DMS53 (cell line): ENCODE data around the gene STIP1.
"Not testable (repeated sequence)": the region's sequence is repeated elsewhere in the genome, so short reads cannot be mapped to it uniquely, and the experiment has no call there.

Source experiments
- DNase-seq: peaks from one replicate; lab custom pipeline; 2025; lab: John Stamatoyannopoulos, UW

The STIP1 gene

DNA sequence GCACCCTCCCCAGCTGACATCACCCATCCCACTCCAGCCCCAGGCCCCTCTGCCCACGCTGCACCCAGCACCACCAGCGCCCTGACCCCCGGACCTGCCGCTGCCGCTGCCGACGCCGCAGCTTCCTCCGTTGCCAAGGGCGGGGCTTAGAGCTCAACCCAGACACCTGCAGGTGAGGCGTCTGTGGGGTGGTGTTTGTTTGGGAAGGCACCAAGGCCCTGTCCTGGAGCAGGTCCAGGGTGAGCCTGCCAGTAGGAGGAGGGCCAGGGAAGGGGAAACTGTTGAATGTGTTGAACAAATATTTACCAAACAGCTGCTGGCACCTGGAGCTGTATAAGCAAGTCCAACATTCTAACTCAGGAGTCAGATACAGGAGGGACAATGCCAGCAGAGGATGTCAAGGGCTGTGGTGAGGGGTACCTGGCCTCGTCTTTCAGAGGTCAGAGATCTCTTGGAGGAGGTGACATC is 51.5 kb downstream of the STIP1 start:
- peak; percentile 100 for DNase-seq

DNA sequence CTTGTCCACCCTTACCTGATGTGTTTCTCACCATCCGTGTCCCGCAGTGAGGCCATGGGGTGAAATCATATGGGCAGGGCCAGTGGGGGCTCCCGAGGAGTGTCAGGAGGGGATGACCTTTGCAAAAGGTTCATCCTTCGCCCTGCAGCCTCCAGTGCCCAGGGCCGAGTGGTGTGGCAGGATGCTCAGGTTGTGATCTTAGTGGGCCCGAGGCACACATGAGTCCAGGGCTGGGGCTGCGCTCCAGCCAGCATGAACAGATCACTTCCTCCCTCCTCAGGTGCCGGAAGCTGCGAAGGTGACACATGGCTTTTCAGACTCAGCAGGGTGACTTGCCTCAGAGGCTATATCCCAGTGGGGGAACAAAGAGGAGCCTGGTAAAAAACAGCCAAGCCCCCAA is 52.1 kb downstream of the STIP1 start:
- peak; percentile 94 for DNase-seq

DNA sequence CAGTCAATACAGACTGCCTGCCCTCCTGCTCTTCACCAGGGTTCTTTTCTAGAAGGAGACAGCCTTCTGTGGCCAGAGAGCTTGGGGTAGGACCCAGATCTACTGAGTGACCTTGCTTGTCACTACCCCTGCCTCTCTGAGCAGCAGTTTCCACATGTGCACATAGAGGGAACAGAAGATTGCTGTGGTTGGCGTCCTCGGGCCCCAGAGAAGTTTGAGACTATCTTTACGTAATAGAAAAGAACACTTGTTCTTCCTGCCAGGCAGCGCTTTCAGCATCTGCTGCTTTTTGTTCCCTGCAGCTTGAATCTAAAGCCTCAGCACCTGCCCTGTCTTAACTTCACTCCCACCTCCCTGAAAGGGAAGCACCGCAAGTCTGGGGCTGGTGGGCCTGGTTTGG is 53.0 kb downstream of the STIP1 start:
- no peak for DNase-seq

DNA sequence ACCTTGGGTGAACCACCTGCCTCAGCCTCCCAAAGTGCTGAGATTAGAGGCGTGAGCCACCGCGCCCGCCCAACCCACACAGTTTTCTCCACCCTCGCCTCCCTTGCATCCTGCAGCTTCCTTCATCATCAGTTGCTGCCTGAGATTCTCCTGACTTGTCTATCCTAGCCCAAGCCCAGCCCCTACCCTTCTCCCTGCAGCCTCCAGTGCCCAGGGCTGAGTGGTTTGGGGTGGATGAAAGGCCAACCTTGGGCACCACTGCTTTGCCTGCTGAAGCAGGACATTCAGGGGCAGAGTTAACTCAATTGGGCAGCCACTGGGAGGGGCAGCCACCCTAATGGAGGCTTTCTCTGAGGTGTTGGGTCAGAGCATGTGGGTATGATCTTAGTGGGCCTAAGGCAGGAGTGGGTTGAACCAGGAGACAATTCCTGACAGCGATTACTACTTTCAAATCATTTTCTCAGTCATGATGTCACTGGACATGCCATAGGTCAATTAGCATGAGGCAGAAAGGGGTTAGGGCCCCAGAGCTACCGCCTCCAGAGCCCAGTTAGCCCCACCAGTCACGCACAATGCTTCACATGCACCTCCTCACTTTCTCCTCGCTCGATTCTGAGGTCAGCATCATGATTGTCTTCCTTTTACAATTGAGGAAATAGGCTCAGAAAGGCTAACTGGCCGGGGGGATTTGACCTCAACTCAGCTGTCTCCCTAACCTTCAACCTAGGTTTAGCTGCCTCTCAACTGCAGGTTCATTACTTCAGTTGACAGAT is 53.9 kb downstream of the STIP1 start:
- DNase-seq, result peak; percentile 96

DNA sequence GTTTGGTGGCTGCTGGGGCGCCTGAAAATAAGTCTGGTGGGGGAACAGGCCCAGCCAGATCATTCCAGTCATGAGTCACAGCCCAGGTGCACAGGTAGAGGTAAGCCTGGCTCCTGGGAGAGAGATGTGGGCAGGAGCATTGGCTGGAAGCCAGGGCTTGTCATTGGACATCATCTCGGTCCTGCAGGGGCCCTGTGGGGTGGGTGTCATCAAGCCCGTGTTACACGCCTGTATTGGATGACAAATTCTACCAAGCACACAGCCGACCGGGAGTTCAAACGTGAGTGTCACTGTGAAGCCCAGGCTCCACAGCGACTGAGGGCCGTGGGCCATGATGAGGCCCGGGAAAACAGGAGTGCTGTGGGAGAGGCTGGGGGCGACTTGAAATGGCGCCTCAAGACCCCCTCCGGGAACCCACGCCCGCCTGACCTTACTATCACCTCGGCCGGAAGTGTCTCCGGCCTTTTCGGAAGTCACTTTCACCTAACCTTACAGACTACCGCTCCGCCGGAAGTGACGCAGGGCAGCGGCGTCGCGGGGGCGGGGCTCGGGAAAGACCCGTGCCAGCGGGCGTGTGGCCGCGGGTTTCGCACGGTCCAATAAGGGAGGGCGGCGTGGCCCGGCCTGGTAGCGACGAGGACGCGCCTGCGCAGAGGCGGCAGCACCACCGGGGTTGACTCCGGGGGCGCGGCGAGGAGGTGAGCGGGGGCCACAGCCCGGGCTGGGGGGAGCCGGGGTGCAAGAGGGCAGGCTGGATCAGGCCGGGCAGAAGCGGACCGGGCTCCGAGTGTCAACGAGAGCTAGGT is 54.7 kb downstream of the STIP1 start, which contains the start of gene FKBP2:
Gene FKBP2, plus strand, starts transcription at position 661 of the 806 bp plus-strand sequence. CDS start 1,293 bp downstream, outside the sequence.
- peak; percentile 99 for DNase-seq

DNA sequence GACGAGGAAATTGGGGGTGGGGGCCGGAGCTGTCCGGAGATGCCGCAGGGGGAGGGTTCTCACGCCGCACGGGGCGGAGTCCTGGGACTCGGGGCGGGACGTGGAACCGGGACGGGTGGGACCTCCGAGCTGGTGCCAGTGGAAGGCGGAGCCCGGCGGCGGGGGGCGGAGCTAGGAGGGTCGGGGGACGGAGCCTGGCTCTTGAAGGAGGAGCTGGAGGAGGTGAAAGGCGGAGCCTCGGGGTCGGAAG is 55.2 kb downstream of the STIP1 start:
- DNase-seq, result peak; percentile 99

DNA sequence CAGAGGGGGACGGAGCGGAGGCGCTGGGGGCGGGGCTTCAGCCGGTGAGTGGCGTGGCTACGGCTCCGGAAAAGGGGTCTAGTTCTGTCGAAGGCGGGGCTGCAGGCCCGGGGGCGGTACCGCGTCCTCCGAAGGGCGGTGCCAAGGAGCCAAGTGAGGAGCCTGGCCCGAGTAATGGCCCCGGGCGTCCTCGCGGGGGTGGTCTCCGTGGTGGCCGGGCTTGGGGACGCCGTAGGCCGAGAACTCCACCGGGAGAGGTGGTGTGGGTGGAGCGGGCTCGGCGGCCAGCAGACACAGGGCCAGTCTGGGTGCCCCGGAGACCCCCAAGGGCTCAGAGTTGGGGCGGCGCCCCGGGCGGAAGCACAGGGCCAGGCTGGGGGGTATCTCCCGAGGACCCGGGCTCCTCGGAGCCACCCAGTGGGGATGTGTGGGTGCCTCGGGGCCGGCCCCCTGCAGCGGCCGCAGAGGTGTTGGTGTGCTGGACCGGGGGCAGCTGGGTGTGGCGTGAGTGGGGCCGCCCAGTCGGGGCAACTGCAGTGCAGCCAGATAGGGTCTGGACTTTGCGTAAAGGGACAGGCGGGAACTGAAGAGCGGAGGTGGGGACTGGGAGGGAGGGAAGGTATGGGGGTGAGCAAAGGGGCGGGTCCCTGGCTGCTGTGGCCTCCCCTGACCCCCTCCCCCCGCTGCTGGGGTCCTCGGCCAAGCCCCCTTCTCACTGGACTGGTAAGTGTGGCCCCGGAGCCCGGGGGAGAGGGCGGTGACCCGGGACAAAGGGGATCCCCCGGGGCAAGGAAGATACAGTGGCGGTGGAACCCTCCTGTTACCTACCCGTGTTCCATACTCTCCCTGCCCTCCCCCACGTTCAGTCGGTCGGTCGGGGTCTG is 55.8 kb downstream of the STIP1 start:
- DNase-seq, result peak; percentile 76

DNA sequence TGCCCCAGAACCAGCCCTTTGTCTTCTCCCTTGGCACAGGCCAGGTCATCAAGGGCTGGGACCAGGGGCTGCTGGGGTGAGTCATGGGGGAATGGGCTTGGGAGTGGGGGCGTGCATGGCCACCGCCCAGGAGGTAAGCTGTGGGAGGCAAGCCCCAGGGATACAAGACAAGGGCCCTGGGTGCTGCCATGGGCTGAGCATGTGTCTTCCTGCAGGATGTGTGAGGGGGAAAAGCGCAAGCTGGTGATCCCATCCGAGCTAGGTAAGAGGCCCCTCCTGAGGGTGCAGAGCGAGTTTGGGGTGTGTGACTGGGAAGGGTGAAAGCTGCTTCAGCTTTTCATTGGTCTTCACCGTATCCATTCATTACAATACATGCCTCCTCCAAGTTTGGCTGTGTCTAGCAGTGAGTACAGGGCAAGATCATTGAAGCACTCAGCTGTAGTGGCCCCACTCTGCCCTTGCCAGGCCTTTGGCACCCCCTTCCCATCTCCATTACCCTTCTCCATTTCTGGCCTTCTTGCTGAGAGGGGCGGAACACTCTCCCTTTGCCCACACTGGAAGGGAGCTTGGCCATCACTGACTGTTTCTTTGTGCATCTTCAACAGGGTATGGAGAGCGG is 57.4 kb downstream of the STIP1 start:
- peak; percentile 45 for DNase-seq

DNA sequence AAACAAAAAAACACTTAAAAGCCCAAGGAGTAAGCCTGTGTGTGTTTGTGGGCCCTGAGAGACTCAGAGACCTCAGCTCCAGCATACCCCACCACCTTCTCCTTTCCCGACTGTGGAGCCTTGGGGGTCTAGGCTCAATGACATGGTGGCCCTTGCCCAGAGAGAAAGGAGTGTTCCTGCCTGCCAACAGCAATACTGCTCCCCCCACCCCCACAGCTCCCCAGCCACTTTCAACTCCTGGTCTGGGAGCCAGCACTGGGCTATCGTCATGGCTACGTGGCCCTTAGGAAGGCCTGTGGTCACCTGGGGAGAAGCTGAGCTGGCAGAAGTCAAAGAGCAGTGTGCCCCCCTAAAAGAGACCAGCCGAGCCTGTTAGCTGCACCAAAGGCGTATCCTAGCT is 58.1 kb downstream of the STIP1 start:
- DNase-seq, result no peak

DNA sequence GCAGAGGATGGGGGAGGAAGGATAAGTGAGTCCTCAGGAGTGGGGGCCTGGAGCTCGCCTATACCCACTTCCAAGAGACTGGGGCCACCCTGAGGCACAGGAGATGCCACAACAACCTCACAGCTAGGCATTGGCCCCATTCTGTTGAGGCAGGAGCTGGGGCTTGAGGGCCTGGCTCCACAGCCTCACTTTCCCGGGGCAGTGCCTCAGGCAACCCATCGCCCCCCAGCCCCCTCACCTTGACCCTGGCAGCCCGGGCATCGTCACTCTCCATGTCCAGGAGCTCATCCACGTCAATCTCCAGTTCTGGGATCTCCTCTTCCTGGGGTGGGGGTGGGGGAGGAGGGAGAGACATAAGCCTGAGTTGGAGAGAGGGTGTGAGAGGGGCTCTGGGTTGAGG is 59.0 kb downstream of the STIP1 start:
- peak; percentile 46 for DNase-seq

DNA sequence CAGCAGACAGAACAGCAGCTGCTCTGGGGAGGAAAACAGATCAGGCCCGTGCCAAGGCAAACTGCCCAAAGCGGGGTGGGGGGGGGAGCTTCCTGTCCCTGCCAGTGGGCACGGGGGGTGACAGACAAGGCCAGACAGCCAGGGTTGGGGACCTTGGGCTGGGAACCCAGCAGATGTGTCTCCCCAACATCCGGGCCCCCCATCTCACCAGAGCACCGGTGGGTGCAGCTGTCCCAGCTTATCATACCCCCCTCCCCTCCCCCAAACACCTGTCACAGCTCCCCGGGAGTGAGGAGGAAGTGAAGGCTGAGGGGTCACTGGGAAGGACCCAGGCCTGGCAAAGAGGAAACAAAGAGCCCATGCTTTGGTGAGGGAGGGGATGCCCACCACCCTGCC is 59.4 kb downstream of the STIP1 start:
- DNase-seq, result peak; percentile 84

DNA sequence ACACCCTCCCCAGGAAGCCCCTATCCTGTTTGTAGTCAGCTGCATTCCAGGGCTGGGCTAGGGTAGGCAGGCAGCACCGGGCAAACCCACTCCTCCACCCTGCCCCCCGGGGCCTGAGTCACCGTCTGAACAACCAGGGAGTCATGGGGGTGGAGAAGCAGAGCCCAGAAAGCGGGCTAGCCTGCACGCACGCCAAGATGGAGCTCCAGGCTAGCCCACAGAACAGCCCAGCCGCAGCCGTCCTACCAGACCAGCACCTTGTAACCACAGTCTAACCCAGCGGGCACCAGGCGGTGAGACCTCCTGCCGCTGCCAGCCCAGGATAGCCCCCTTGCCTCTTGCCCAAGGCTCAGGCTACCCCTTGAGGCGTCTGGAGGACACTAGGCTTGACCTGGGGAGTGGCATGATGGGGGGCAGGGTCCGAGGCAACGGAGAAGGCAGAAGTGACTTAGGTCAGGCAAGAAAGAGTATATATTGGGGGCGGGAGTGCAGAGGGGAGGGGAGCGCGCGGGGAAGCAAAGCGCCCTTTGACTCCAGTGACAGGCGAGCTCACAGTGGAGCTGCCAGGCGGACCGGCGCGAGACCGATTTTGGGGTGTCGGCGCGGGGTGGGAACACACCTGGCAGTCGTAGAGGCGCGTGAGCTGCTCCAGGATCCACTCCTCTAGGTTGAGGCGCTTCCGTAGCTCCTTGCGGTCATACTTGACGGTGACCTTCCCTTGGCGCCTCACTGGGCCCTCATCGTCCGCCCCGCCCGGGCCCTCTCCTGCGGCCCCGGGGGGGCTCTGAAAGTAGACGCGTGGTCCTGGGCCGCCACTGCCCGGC is 60.0 kb downstream of the STIP1 start:
- peak; percentile 93 for DNase-seq

DNA sequence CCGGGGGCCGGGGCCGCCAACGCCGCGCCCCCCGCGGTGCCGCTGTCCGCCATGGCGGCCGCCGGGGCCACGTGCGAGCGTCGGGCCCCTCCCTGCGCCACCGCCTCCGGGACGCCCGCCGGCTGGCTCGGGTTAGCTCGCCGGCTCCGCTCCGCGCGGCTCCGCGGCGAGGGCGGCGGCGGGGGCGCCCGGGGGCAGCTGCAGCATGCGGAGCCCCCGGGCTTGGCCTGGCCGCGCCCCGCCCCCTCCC is 60.6 kb downstream of the STIP1 start:
- not testable (repeated sequence) for DNase-seq

DNA sequence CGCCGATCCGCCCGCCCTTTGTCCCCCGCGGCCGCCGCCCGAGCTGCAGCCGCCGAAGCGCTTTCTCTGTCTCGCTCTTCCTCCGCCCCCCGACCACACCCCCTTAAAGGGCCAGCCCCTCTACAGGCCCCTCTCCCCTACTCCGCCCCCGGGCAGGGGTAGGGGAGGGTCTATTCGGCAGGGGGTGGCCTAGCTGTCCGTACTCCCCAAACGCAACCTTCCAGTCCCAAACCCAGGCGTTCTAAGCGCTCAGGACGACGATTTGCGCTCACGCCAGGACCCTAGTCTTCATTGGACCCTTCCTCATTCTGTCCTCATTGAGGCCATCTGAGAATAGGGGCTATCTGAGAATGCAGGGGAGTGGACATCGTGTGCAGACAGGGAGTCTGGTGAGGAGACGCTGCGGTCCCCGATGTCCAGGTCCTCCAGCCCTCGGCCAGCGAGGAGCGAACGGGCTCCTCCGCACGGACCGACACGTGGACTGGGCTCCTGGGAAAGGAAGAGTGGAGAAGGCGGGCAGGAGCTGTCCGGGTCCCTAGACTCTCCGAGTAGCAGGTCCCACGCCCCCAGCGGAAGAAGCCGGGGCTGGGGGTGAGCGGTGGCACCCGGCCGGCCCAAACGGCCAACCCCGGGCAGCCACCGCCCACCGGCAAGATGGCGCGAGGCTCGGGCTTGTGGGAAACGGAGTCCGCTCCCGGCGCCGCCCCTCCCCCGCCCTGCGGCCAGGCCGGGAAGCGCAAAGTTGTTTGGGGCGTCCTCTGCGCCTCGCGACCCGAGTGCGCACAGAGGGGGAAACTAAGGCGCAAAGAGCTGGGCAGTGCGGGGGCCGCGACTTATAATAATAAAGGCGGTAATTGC is 61.1 kb downstream of the STIP1 start, which contains the start of gene PPP1R14B:
Gene PPP1R14B, minus strand, starts transcription at position 73 of the 858 bp plus-strand sequence. CDS start 270 bp downstream, outside the sequence.
- peak; percentile 97 for DNase-seq

DNA sequence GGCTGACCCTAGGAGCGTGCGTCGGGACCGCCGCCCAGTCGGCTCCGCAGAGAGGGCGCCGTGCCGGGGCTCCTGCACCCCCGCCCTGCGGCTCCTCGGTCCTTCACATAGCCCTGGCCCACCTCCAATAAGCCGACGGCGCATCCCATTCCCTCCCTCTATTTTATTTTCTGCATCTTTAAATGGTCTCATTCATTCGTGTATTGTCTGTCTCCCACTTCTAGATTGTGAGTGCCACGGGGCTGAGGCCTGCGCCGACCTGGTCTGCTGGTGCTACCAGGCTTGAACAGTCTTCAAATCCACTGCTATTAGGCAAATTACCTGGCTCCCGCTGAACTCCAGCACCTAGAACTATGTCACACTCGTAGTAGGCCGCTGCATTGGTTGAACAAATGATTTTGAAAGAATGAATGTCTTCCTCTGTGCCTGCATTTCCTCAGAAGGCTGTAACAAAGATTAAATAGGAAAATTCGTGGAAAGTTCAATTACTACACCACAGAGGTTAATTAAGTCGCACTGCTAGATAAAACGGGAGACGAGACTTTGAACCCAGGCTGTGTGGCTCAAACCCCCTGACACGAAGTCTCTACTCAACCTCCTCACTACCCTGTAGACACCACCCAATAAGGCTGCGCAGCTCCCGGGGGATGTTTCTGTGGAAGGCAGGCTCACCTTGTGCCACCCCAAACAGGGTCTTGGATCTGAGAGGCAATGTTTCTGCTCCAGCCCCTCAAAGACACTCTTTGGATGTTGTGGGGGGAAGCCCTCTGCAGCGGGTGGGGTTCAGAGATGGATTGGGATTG is 62.0 kb downstream of the STIP1 start:
- DNase-seq, result peak; percentile 59

DNA sequence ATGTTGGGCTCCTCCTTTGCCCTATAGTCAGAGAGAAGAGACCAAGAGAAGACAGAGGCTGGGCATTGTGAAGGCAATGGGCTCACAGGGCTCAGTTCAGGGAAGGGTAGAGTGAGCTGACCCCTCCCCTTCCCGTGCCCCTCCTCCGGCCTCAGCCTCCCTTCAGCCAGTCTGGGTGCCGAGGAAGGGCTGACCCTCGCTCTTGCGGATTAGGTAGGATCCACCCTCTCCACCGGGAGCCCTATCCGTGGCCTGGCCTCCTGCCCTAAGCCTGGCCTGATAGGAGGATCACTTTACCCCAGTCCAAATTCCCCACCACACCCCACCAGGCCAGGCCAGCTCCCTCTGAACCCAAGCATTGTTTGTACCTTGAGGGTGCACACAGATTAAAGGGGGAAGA is 62.6 kb downstream of the STIP1 start:
- DNase-seq, result no peak

DNA sequence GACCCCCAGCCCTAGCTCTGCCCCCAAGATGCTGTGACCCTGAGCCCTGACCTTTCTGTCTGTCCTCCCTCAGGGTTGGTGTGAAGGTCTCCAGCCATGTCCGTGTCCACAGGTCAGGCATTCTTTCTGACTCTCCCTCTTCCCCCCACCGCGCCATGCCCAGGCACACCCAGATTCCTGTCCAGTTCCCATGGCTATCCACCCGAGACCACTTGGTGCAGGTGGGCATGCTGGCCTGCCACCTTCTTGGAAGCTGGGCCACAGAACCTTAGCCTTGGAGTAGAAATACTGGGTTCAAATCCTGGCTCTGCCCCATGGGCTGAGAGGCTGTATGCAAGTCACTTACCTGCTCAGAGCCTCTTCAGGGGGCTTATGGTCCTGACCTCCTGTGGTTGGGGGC is 63.1 kb downstream of the STIP1 start:
- DNase-seq, result no peak

DNA sequence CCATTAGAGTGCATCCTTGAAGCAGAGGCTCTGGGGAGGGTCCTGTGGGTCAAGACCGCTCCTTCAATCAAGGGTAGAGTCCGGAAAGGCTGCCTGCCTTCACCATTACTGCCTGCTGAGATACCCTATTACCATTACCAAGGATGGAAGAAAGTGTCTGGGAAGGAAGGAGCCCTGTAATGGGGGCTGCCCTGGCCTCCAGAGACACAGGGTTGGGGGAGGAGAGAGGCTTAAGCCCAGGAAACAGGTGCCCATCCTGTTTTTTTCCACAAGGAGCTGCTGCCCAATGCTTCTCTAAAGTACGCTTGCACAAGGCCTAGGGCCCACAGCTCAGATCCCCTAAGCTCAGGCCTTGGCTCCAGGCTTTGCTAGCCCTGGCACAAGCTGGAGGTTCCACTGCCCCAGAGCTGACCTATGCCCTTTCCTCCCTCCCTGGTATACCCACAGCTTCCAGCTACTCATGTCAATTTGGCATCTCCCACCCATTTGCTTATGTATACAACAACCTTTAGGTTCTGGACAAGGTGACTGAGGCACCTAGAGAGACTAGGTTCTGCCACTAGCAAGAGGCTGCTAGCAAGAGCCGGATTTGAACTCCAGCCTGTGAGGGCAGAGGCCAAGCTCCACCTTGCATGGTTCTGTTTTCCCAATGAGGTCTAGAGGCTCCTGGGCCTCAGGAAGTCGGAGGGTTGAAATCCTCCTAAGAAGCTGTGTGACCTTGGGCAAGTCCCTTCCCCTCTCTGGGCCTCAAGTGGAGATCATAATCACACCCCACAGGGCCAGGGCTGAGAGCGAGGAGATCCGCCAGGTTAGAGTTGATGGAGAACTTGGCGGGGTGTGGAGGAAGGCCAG is 63.8 kb downstream of the STIP1 start:
- DNase-seq, result peak; percentile 32
